ENCODE results near the gene INPP5A.

Gene INPP5A

DNA sequence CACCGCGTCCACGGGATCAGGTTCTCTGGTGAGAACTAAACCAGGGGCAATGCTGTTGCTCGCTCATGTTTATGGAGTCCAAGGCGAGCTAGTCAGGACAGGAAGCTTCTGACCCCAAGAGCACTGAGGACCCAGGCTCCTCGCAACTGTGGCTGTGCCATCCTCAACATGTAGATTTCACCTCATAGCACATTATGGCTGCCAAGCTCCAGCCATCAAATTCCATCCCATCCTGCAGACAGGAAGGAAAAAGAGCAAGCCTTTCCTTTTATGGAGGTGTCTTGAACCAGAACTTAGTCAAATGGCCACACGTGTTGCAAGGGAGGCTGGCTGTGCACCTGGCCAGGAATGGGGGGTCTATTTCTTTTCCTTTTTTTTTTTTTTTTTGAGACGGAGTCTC is 264.5 kb downstream of the INPP5A start:
- DNase-seq (ENCODE audit: low read depth), result no peak

DNA sequence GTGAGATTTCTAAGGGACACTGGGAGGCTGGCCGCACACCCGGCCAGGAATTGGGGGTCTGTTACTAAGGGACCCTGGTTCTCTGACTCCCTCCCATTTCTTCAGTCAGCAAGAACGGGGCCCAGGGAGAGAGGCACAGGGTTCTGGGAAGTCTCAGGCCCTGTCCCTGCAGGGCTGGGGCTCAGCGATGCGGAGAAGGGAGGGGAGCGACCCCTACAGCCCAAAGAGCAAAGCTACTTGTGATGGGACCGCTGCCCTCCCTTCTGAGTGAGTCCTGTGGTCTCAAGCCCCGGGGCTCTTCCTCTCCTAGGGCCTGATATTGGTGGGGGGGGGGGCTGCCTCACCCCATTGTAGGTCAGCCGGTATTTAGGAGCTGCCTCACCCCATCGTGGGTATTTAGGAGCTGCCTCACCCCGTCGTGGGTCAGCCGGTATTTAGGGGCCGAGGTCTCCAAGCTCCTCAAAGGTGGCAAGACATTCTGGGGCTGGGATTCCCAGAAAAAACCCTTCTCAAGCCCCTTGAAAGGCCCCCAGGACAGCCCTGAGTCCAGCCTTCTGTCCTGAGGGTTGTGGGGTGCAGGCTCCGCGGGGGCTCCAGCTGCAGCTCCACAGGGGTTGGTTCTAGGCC is 265.2 kb downstream of the INPP5A start:
- no peak for DNase-seq (ENCODE audit: low read depth)

DNA sequence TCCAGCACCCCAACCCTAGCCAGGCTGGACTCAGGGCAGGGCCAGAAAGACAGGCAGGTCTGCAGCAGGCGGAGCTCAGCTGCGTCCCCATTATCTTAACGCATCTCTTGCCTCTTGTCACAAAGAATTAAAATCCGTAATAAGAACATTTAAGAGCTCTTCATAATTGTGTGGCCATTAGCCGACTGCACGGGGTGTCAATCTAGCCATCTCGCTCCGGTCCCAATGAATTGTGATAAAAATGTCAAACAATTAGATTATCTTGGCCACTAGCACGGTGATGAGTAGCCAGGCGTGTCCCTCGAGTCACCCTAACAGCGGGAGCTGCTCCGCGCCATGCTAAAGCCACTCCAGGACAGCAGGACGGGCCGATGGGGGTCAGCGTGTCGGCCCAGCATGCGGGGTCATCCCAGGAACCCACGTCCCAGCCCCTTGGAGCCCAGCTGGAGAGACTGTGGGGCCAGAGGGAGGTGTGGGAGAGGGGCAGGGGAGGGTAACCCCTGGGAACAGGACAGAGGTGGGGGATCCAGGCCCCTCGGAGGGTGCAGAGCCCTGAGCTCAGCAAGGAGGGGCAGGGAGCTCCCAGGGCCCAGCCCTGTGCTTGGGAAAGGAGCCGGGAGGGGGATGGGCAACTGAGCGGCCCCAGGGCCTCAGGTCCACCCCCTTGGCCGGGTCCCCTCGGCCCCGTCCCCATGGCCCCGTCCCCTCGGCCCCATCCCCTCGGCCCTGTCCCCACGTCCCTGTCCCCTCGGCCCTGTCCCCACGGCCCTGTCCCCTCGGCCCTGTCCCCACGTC is 266.0 kb downstream of the INPP5A start:
- DNase-seq (ENCODE audit: low read depth), result no peak

DNA sequence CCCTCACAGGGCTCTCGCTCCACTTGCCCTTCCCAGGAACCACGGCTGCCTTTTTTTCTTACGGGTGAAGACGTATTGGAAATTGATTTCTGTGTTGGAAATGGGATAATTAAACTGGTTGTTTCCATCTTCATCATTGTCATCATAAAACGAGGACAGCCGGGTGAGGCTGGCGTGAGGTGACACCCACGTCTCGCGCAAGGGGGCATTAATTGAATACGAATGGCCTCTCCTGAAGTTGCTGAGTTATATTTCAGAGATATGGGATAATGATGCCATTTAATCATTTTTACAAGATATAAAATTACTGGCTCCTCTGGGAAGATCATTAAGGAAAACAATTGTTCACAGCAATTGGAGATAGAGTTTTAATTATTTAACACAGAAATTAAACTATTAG is 266.7 kb downstream of the INPP5A start:
- DNase-seq (ENCODE audit: low read depth), result no peak

DNA sequence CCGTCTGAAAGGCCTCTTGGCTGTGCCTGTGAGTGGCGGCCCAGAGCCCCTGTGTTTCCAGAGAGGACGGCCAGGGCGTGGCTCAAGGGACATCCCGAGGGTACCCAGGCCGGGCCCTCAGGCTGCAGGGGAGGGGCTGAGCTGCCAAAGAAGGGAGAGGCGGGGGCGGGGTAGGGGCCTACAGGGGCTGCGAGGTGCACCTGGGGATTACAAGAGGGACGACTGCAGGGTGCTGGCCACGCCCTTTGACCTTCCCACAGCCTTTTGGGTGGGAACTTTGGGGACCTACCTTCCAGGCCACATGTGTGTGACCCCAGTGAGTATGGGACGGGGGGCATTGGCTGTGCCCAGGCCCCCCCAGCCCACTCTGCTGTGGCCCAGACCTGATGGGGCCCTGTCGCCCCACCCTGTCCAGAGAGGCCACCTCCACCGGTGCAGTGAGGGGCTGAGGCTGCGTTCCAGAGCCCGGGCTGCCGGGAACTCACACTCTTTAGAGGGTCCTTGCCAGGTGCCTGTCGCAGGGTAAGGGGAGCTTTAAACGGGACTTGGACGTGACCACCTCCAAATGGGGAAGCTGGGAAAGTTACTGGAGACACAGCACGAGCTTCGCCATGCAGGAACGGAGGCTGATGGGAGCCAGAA is 267.3 kb downstream of the INPP5A start:
- no peak for DNase-seq (ENCODE audit: low read depth)

DNA sequence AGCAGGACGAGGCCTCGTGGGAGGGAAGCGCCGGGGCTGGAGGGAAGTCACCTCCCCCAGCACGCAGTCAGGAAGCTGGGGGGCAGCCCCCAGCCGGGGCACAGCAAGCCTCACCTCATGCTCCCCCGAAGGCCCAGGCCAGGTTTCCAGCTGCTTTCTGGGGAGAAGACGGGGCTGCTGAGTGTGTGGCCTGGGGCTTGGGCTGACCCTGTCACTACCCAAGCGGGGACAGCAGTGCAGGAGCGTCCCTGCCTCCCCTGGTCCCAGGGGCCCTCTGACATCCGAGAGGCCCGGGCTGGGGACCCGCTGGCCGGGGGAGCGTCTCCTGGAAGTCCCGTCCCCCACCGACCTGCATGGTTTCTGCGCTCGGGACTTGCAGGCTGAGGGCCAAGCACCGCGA is 268.0 kb downstream of the INPP5A start:
- DNase-seq (ENCODE audit: low read depth), result no peak

DNA sequence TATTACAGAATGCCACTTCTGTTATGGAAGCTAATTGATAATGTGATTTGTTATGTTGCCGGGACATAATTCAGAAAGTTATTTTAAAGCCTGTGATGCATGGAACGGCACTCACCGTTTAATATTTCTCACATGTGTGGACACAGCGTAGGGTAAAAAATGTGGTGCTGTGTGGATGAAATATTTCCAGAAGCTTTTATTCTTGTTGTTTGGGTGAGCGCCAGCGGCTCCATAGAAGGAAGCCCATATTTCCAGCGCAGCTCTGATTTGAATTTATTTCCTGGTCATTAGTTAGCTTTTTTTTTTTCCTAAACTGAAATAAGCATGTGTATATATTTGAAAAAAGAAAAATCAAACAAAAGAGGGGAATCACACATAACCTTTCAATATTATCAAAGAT is 268.5 kb downstream of the INPP5A start:
- DNase-seq (ENCODE audit: low read depth), result no peak

- no peak for DNase-seq (ENCODE audit: low read depth)
Observed at GRCh38 chr10:132806561-132807003, 269.0 kb downstream of the INPP5A start.

DNA sequence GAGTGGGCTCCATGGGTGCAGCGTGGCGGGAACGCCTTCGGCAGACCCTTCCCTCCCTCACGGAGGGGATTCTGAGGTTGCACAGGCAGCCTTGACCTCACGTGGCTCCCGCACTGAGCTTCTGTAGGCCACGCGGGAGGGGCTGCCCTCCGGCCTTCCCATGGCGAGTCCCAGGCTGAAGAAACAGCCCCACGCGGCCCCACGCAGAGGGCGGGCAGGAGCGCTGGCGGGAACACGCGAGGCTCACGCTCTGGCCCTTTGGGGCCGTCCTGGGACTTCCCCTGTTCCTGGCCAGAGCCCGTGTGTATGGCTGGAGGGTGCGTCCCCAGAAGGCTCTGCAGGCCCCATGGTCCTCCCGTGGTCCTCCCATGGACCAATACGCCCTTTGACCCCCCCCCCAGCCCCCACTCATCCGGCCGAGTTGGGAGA is 270.0 kb downstream of the INPP5A start:
- no peak for DNase-seq (ENCODE audit: low read depth)

DNA sequence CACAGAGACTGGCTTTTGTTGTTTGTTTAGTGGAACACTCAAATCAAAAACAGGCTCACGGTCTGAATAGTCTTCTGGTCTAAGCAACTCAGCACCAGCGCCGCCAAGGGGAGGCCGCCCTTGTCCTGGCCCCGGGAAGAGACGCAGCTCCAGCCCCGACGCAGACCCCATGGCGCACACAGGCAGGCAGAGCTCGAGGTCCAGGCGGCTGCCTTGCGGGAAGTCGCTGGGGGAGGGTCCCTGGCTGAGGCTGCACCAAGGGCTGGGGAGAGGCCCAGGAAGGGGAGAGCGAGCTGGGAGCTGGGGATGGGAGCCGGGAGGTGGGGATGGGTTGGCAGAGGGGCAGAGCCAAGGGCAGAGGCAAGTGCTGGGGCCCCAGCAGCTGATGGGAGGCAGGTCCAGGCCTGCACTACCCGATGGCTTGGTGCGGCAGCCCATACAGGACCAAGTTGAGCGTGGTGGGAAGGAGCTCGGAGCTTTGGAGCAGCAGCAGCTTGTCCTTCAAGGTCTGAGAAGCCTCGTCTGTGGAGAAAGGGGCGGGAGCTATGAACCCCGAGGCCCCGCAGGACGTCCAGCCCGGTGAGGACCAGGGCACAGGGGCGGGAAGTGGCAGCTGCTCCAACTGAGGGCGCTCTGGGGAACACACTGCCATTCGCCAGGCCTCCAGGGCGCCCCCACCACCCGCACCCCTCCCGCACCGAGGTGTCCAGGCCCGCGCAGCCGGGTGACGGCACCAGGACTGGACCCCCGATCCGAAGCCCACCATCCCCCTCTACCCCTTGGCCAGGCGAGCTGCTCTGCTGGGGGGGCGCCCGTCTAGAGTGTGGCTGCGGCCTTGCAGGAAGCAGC is 271.0 kb downstream of the INPP5A start:
- DNase-seq (ENCODE audit: low read depth), result no peak

DNA sequence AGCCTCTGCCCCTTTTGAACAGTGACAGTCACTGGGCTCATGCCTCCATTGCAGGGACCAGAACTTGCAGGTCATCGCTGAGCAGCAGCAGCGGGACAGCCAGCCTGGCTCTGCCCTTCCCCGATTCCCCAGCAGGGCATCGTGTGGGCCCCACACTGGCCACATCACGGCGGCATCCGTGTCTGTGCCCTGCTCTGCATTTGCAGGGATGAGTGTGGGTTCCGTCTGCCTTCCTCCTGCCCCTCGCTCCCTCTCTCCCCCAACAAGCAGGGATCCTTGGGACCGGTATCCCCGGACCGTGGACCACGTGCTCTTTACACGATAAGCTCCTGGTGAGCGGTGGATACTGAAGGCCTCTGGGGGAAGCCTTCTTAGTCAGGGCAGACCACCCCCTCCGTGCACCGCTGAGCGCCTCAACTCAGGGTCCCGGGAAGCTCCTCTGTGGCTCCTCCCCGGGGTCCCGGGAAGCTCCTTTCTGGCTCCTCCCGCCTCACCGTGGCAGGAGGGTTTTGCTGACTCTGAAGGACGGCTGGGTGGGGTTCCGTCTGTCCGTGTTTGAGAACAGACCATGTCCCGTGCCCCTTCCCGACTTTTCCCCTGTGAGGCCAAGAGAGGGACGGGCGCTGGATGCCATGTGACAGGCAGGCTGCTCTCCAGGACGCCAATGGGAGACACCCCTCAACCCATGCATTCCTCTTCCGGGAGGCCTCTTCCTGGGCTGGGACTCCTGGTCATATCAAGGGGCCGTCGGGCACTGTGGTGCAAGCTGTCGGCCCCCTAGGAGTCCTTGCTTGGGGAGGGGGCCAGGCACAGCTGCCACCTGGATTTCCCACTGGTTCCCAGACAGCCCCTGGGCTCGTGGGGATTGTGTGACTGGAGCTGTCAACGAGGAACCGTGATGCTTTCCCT is 271.9 kb downstream of the INPP5A start:
- DNase-seq (ENCODE audit: low read depth), result no peak

DNA sequence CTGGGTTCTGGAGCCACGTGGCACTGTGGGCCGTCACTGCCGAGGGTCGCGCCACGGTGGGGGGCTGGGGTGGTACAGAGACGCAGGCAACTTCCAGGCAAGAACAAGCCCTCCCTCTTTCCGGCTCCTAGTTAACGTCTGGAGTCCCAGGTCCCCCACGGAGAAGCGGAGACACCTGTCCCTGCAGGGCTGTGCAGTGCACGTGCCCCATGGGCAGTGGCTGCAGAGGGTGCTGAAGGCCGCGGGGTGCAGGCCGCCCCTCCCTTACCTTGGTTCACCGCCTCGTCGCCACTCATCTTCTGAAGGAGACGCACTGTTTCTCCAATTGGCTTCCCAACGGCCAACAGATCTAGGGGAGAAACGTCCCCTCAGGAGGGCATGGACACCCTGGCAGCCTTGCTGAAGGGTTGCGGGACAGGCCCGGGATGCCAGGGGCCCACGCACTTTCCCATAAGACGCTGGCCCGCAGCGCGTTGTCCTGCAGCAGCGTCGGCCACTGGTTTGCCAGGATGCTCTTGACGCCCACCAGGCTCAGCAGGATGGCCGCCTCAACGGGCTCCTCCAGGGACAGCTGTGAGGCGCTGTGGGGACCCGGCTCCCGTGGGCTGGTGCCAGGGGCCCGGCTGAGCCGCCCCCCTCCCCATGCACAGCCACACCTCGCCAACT is 272.7 kb downstream of the INPP5A start:
- DNase-seq (ENCODE audit: low read depth), result no peak

GRCh38 chr10:132810807-132811700 is 273.5 kb downstream of the INPP5A start:
- DNase-seq (ENCODE audit: low read depth), result no peak

- DNase-seq (ENCODE audit: low read depth), result no peak
Observed at GRCh38 chr10:132811891-132812481, 274.4 kb downstream of the INPP5A start.

GRCh38 chr10:132812520-132812919 is 274.9 kb downstream of the INPP5A start:
- no peak for DNase-seq (ENCODE audit: low read depth)

DNA sequence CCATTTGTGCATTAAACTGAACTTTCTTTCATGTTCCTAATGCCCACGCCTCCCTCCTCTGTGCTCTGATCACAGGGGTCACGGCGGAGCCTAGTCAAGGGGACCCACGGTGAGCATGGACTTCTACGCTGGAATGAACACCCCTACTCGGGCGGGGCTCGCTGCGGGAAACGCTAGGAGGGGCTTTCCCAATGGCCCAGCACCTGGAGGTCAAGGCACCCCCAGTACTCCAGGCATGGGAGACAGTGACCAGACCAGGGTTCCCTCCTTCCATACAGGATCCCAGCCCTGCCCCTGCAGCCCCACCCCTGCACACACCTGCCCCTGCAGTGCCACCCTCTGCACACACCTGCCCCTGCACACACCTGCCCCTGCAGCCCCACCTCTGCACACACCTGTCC is 275.4 kb downstream of the INPP5A start:
- no peak for DNase-seq (ENCODE audit: low read depth)

DNA sequence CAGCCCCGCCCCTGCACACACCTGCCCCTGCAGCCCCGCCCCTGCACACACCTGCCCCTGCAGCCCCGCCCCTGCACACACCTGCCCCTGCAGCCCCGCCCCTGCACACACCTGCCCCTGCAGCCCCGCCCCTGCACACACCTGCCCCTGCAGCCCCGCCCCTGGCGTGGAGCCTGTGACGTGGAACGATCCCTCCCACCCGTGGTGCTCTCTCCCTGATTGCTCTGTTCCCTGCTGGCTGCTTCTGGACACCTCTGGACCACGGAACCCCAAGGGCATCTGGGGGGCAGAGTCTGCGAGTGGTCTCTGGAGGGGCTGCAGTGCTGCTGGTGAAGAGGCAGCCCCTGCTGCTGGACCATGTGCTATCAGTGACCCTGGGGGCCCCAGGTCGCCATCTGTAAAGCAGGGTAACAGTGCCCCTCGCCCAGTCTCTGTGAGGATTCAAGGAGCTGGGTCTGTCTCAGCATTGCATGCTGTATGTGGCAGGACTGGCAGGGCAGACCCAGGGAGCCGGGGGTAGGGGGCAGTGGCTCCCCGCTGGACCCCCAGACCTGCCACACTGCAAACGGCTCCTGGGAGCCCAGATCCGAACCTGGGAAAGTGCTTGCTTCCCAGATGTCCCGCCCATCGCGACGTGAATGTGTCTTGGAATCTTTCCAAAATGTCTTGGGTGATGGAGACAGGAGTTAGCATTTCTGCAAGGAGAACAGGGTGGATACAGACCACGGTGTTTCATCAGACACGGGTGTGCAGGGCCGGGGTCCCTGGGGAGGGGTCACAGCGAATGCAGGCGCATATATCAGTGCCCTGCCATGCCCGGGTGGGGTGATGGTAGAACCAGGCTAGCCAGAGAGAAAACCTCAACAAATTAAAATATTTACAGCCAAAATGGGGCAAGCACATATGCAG is 276.2 kb downstream of the INPP5A start:
- no peak for DNase-seq (ENCODE audit: low read depth)

GRCh38 chr10:132814469-132814856 is 276.9 kb downstream of the INPP5A start:
- DNase-seq (ENCODE audit: low read depth), result no peak

Data from activated T-cell treated with anti-CD3 and anti-CD28 coated beads for 48 hours (primary cell).